Thoracic aorta (tissue), 2 donors: Measurements from ENCODE around the gene ZNF132. TPM values are rescaled to one million over a fixed set of nuclear protein-coding genes. Genes with fewer than 3 reads are reported as not detected.

Experiments
- ATAC-seq: fragments of 150-250 bp; one replicate; pipeline ENCODE4 v1.8.0; 2017; ENCODE audit warnings: low read depth; ENCODE audit not compliant: insufficient number of reproducible peaks, low FRiP score
- DNase-seq: peaks from one replicate; pipeline ENCODE4 v3.0.0-alpha.2; 2020; ENCODE audit warnings: low spot score
- H3K27ac ChIP-seq, 2 donors: fragments of 200-600 bp; sonication (generic); 1 replicate in 1 of 2; 2 replicates in 1 of 2; pipeline ENCODE4 v1.5.1; 2016; ENCODE audit warnings: mild to moderate bottlenecking in 2 of 2, moderate library complexity in 2 of 2
- H3K27me3 ChIP-seq: fragments of 200-600 bp; sonication (generic); replicated peaks from 2 replicates; pipeline ENCODE4 v1.6.0; 2016; ENCODE audit warnings: mild to moderate bottlenecking; ENCODE audit not compliant: insufficient read depth
- H3K36me3 ChIP-seq: fragments of 200-600 bp; sonication (generic); one replicate; pipeline ENCODE4 v1.5.1; 2016
- H3K4me1 ChIP-seq, 2 donors: fragments of 200-600 bp; sonication (generic); 1 replicate in 1 of 2; 2 replicates in 1 of 2; pipeline versions ENCODE4 v1.5.1 to v1.6.0; 2016; ENCODE audit warnings: low read depth in 2 of 2, mild to moderate bottlenecking in 1 of 2; ENCODE audit not compliant: control insufficient read depth in 1 of 2
- H3K4me3 ChIP-seq: fragments of 200-600 bp; sonication (generic); 2 replicates; pipeline ENCODE4 v1.5.1; 2016; ENCODE audit warnings: mild to moderate bottlenecking
- H3K9me3 ChIP-seq: fragments of 200-600 bp; sonication (generic); 2 replicates; pipeline ENCODE4 v1.5.1; 2016
- total RNA-seq, 2 donors: library from RNA; depleted of rRNA; stranded (reverse); fragments of >200 nt; gene quantifications; one replicate each; pipeline versions ENCODE4 v1.1.0 to v1.2.3, GENCODE V29; 2016
- TF ChIP-seq, protein P1 (sequence below): fragments of 200-600 bp; sonication (generic); IDR thresholded peaks from one replicate; pipeline ENCODE4 v1.5.1; 2019; ENCODE audit warnings: antibody characterized with exemption

ZNF132 gene
- total RNA-seq, 2 donors from 2014 or later: 3.1 to 10.2 TPM

DNA sequence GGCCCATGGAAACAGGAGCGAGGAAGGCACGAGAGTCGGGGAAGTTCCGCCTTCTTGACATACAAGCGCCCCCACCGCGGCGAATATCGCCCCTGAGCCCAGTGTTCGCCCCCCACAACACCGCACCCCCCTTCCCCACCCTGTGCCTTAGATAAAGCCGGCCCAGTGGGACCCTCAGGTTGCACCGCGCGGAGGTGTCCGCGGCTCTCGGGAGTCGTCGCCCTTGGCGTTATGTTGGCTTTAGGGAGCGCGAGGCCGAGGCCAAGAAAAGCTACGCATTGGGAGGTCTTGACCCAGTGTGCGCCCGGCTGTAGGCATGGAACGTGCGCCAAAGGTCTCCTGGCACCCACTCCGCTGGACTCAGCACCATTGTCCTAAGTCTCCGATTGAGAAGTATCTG is 603 bp upstream of the ZNF132 start:
- Histone ChIP-seq H3K27ac (peak overlapping the region; percentile 83), H3K4me3 (peak overlapping the region; percentile 84), H3K27me3 (no peaks in the 10 kb centered on the region), H3K9me3 (peaks cover 23% of the 10 kb centered on the region), H3K36me3 (peaks cover 16% of the 10 kb centered on the region), H3K4me1 (peaks cover 6 to 18% of the 10 kb centered on the region in 2 donors)
- DNase-seq (no peak), ATAC-seq (no peak)
- TF ChIP-seq, protein P1, sequence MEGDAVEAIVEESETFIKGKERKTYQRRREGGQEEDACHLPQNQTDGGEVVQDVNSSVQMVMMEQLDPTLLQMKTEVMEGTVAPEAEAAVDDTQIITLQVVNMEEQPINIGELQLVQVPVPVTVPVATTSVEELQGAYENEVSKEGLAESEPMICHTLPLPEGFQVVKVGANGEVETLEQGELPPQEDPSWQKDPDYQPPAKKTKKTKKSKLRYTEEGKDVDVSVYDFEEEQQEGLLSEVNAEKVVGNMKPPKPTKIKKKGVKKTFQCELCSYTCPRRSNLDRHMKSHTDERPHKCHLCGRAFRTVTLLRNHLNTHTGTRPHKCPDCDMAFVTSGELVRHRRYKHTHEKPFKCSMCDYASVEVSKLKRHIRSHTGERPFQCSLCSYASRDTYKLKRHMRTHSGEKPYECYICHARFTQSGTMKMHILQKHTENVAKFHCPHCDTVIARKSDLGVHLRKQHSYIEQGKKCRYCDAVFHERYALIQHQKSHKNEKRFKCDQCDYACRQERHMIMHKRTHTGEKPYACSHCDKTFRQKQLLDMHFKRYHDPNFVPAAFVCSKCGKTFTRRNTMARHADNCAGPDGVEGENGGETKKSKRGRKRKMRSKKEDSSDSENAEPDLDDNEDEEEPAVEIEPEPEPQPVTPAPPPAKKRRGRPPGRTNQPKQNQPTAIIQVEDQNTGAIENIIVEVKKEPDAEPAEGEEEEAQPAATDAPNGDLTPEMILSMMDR: no peak

DNA sequence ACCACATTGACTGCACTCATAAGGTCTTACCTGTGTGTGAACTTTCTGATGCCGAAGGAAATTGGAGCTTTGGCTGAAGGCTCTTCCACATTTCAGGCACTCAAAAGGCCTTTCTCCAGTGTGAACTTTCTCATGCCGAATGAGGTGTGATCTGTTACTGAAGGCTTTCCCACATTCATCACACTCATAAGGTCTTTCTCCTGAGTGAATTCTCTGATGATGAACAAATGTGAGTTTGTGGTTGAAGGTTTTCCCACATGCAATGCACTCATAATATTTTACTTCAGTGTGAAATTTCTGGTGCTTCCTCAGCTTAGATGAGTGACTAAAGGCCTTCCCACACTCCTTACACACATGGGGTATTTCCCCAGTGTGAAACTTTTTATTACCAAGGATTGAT is 5.7 kb downstream of the ZNF132 start:
- peaks cover 0 to 3% of the 10 kb centered on the region in 2 donors for H3K4me1 ChIP-seq
- no peak overlapping the region for H3K4me3 ChIP-seq
- no peak for DNase-seq
- no peak for ATAC-seq
- peaks cover 38% of the 10 kb centered on the region for H3K36me3 ChIP-seq
- peaks cover 86% of the 10 kb centered on the region for H3K9me3 ChIP-seq
- H3K27me3 ChIP-seq: no peaks in the 10 kb centered on the region
- TF ChIP-seq, protein P1: no peak
- no peak overlapping the region for H3K27ac ChIP-seq

DNA sequence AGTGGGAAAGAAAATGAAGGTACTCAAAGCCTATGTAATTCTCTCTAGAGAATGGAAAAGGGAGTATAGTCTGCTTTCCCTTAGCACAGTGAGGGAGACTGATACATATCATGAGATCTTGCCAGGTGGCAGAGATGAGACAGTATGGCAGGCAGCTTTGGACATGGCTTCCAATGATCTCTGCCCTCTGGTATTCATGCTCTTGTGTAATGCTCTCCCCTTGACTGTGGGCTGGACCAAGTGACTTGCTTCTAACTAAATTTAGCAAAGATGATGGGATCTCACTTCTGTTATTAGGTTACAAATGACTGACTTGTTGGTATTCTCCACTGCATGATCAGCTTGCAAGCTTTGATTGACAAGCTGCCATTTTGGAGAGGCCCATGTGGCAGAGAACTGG is 10.2 kb downstream of the ZNF132 start:
- DNase-seq (no peak), ATAC-seq (no peak)
- TF ChIP-seq, protein P1: no peak
- H3K4me3 ChIP-seq: no peak overlapping the region
- H3K27ac ChIP-seq: no peak overlapping the region
- H3K27me3 ChIP-seq: no peaks in the 10 kb centered on the region
- no peaks in the 10 kb centered on the region for H3K4me1 ChIP-seq
- peaks cover 84% of the 10 kb centered on the region for H3K9me3 ChIP-seq
- H3K36me3 ChIP-seq: peaks cover 14% of the 10 kb centered on the region

DNA sequence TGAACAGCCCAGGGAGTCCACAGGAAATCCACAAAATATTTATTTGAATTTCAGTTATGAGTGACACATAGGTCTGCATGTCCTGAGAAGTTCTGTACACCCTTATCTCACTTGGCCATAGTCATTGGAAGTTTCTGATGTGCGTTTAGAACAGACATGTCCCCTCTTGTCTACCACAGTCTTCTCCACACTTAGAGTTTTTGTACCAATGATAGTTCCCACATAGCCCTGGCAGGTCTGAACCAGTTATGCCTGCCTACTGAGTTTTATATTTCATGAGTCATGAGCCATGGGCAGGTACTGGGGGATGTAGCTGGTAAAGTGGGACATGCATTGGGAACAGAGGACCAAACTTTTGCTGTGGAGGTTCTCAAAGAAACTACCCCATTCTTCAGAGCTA is 11.3 kb downstream of the ZNF132 start:
- Histone ChIP-seq H3K27me3 (no peaks in the 10 kb centered on the region), H3K4me1 (no peaks in the 10 kb centered on the region), H3K36me3 (peaks cover 3% of the 10 kb centered on the region), H3K9me3 (peaks cover 73% of the 10 kb centered on the region), H3K4me3 (no peak overlapping the region), H3K27ac (no peak overlapping the region)
- ATAC-seq (no peak), DNase-seq (no peak)
- TF ChIP-seq, protein P1: no peak

DNA sequence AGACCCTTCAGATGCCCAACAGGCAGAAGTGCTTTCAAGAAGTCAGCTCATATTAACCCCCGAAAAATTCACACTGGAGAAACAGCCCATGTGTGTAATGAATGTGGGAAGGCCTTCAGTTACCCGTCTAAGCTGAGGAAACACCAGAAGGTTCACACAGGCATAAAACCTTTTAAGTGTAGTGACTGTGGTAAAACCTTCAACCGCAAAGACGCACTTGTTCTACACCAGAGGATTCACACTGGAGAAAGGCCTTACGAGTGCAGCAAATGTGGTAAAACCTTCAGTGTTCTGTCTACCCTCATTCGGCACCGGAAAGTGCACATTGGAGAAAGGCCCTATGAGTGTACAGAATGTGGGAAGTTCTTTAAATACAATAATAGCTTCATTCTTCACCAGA is 22.9 kb downstream of the ZNF132 start:
- Histone ChIP-seq H3K36me3 (peaks cover 42% of the 10 kb centered on the region), H3K27me3 (no peaks in the 10 kb centered on the region), H3K27ac (no peak overlapping the region), H3K4me1 (no peaks in the 10 kb centered on the region), H3K9me3 (no peaks in the 10 kb centered on the region), H3K4me3 (no peak overlapping the region)
- DNase-seq (no peak), ATAC-seq (no peak)
- TF ChIP-seq, protein P1: no peak
